ENCODE data around the gene VAV3.
A peak's percentile ranks its signal among the peaks of the same experiment; 100 is the strongest.

VAV3 gene

DNA sequence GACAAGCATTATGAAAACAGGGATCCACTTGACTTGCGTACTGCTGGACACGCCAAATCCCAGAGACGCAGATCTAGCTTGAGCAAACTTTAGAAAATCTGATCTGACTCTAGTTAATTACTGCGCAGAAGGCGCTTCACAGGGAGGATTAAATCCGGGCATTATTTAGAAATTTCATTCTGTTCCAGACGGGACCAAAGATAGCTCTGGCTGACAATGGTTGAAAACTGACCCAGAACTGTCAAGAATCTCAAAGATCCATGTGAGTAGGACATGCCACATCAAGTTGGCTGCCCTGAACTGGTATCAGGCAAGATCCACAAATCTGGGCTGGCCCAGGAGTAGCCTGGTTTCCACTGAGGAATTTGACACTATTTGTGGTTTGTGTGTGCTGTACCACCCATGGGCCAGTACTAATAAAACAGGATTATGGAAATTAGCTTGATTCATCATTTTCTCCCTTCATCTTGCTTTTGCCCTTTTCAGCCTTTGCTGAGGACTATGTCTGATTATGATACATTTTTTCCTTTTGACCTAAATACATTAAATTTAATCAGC is 171.0 kb downstream of the VAV3 start:
- no peak for DNase-seq (ENCODE audit: low spot score)

DNA sequence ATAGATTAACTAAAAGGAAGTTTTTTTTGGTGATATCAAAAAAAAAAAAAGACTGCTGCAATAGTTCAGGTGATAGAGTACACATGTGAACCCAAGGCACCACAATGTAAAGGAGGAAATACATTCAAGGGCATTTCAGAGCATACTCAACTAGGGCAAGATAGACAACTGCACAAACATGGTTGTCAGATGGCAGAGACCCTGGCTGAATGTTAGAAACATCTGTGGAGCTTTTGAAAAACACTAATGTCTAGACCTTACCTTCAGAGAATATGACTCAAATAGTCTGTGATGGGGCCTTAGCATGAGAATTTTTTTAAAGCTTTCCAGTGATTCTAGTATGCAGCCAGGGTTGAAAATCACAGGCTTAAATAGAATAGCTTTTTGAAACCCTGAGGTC is 173.6 kb downstream of the VAV3 start:
- DNase-seq (ENCODE audit: low spot score): no peak

DNA sequence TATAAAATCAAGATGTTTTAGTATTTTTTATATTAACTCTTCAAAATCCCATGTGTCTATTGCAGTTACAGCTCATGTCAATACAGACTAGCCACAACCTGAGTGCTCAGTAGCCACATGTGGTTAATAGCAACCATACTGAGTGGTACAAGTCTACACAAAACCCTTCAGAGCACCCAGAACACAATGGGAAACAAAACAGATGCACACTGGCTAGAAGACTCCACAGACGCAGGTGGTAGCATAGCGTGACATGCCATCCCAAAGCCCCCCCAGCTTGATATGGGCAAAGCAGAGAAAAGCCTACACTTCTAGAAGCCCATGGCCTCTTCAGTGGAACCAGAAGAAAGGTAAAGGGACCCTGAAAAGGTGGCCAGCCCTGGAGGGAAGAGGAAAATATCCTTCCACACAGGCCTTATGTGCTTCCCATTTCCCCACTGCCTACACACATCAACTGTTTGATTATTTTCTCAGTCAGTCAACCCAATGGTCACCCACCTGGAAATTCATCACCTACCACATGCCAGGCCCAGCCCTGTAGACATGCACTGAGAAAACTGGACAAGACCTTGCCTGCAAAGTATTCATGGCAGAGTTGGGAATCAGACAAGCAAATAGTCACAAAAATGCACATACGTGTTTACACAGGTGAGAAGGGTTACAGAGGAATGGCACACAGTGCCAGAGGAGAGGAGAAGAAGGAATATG is 175.0 kb downstream of the VAV3 start:
- no peak for DNase-seq (ENCODE audit: low spot score)

DNA sequence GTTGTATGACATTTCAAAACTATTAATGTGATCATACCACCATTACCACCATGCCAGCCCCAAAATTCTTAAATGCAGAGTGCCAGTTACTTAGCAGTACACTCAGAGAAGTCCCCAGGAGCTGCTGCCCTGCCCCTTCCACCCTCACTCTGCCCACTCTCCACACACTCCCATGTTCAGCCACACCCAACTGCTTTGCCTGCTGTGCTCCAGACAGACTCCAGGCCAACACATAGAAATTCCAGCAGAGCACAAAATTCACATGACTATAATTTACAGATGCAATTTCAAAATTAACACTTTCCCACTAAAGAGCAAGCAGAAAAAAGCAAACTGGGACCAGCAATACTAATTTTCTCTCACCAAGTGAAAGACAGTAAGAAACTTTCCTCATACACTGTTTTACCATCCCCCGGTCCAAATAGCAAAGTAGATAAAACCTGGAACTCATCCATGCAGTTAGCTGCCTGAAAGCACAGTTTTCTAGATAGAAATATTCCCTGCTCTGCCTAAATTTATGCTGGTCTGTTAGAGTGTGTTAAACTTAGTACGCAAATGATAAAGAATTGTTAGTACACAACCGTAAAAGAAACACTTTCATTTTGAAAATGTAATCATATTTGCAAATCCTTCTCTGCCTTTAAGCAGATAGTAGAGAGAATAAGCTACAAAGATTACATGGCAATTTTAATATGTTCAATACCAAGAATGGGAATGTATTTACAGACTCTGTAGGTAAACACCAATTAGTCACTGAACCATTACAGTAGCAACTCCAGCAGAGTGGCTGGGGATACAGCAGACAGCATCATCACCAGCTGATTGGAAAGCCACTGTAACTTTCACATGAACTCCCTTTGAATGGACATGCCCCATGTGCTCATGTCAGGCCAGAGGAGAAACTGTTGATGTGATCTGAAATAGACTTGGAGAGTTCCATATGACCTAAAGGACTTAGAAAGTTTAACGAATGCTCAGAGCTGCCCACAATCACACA is 176.5 kb downstream of the VAV3 start:
- DNase-seq (ENCODE audit: low spot score): no peak

DNA sequence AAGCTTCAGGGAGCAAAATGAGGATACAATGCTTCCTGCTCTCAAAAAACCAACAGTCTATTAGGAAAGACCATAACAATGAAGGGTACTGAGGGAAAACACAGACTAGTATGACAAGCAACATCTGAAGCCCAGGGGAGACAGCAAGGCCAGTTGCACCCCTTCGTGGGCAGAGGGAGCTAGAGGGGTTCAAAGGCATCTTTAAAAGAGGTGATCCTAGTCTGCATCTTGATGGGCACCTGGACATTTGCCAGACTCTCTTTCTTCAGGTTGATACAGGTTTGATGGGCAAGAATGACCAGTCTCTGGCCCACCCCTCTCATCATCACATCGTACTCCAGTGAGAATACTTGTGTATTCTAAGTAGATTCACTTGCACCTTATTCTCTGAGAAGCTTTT is 177.7 kb downstream of the VAV3 start:
- DNase-seq (ENCODE audit: low spot score): no peak

DNA sequence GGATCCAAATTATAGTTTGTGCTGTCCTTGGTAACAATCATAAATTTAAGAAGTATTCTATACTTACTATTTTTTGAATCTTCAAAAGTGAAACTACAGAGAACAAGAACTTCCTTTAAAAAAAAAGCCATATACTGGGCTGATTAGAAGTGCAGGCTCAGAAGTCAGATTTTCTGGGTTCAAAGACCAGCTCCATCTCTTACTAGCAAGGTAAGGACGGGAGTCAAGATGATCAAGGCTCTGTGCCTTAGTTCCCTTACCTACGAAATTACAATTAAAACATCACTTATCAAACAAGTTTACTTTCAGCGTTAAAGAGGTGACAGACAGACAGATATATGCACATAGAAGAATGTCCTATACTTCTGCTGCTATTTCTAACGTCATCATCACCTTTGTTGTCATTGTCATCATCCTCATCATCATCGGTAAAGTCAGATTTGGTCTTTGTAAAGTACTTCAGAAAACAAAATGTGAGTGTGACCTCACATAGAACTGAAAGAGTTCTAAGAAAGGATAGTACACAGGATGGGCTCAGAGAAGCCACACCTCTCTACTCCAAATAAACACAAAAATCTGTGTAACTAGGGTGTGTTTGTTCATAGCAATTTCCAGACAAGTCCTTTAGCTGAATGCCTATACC is 178.7 kb downstream of the VAV3 start:
- no peak for DNase-seq (ENCODE audit: low spot score)

DNA sequence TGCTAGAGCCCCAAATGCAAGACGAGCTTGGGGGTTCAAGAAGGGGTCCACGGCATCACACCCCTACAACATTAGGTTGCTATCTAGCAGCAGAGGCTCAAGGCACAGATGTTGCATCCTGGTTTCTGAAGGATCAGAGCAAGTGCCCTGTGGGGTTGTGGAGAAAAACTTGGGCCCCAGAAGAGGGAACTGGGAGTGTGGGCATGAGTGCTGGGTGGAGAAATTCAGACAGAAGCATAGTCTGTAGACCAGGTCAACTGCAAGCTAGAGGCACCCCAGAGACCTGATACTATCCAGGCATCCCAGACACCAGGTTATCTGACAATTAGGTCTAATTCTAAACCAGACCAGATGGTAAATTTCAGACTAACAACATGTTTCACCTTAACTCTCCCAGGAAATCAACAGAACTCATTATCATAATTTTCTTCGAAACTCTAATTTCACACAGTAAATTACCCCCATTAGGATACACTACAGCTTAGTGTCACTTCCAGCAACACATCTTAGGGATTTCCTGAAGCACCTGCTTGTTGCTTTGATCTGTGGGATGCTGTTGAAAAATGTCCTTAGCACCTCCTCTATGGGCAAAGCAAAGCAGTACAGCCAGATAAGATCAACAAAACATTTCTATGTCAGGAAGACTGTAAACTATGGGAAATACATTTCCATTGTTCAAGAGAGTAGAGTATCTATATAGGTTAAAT is 179.3 kb downstream of the VAV3 start:
- DNase-seq (ENCODE audit: low spot score): no peak

DNA sequence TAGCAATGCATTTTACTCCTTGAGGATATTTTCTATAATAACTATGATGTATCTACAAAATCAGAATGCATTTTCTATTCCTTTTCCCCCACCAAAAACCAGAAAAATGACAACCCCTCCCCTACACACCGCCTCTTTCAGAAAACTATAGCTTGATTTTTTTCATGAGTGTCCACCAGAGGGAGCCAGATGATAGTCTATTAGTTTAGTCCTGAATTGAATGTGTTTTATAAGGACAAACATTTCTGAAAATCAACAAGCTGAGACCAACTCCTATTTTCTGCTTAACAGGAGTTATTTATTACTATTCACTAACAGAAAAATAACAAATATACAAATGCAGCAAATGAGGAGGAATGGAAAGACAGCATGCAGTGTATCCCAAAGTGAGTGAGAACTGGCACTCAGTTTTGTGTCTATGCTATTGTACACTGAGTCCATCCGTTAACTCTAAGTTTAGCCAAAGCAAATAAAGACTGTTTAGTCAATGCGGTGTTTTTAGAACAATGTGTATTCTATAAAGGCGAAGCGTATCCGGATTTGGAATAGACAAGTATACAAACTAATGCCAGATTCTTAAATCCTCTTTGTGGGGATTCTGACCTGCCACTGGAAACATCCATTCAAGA is 182.6 kb downstream of the VAV3 start:
- peak; percentile 80 for DNase-seq (ENCODE audit: low spot score)

DNA sequence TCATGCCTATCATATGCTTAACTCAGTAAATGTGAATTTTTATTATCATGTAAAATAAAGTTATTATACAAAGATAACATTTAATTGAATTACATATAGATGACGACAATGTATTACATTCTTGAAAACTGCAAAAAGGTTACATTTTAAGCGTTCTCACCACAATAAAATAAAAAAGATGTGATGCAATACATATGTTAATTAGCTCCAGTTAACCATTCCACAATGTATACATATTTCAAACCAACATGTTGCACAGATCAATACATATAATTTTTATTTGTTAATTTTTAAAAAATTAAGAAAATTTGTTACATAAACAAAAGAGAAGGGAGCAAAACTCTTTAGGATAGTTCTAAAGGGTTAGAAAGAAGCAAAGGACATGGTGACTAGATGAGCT is 183.7 kb downstream of the VAV3 start:
- DNase-seq (ENCODE audit: low spot score): no peak

DNA sequence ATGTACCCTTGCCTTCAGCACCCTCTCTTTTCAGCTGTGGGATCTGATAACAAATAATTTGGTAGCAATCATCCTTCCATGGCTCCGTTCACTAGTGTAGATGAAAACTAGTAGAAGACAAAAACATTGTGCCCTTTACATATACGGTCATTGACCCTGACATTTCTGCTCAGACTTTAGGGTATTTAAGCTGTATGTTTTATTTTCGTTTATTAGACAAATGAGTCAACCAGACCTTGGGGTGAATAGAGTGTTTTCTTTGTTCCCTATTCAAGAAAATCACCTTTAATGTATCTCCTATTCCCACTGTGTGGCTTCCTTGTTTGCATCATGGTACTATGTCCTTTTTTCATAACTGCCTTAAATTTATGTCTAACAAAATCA is 187.3 kb downstream of the VAV3 start:
- DNase-seq (ENCODE audit: low spot score): no peak

DNA sequence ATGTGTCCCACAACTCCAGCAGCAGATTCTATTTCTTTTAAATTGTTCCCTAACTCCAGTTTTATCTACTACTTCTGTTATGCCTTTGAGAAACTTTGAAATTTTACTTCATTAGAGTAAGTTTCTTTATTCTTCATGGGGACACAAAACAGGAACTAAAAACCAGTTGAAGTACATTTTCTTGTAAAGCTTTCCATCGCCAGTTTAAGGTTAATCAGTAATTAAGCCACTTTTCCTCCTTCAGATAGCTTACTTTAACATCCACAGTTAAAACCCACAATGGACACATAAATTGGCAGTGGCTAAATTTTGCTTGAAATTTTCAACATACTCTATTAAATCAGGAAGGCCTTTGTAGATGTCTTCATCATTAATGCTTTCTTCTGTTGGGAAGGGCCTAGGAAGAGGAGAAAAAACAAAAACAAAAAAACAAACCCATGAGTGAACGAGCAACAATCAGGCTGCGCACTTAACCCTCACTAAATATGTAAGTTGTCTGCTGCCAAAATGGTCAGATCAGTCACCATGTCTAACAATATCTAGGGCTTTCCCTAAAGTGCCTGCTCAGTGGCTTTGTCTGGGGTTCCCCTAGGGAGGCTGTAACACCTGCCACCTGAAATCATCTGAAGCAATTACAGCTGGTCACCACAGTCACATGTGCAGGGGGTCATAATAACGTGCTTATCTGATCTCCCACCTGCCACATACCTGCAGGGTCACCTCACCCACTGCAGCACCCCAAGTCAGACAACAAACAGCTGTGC is 187.9 kb downstream of the VAV3 start:
- DNase-seq (ENCODE audit: low spot score): no peak

DNA sequence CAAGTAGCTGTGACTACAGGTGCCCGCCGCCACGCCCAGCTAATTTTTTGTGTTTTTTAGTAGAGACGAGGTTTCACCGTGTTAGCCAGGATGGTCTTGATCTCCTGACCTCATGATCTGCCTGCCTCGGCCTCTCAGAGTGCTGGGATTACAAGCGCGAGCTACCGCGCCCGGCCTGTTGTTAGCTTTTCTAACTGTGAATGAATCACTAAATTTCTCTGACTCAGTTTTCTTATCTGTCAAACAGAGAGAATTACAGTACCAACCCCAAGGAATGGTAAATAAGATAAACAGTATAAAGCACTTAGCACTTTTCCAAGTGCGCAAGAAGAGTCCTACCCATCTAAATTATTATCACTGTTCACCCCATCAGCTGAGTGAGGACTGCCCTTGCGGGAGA is 193.6 kb downstream of the VAV3 start:
- DNase-seq (ENCODE audit: low spot score): no peak

DNA sequence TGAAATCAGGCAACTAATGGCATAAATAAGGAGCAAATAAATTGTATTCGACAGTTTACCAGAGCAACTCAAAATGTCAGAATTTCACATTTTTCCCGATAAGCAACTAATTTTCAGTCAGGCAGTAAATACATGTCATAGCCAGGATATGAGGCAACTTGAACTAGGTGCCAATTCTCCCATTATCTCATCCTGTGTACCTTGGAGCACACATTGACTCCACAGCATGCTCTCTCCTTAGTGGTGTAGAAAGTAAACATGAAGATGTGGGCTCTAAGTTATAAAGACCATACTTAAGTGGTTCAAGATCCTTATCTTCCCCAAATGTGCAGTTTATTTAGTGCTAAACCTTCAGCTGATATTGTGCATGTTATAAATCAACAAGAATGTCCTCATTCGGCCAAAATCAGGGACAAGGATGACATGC is 197.8 kb downstream of the VAV3 start:
- DNase-seq (ENCODE audit: low spot score): no peak

DNA sequence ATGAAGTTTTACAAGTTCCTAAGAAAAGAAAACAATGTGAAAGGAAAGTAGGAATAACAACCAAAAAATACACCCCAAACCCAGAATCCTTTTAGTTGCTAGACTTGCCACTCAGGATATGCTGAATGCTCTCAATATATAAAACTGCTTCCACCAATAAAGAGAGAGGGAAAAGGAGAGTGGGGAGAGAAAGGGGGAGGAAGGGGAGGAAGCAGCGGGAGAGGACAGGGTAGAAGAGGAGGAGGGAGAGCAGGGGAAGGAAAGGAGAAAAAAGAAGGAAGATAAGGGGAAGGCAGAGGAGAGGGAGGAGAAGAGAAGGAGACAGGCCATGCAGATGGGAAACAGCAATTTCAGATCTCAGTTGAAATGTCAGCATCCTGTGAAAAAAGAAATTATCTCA is 198.4 kb downstream of the VAV3 start:
- DNase-seq (ENCODE audit: low spot score): no peak

DNA sequence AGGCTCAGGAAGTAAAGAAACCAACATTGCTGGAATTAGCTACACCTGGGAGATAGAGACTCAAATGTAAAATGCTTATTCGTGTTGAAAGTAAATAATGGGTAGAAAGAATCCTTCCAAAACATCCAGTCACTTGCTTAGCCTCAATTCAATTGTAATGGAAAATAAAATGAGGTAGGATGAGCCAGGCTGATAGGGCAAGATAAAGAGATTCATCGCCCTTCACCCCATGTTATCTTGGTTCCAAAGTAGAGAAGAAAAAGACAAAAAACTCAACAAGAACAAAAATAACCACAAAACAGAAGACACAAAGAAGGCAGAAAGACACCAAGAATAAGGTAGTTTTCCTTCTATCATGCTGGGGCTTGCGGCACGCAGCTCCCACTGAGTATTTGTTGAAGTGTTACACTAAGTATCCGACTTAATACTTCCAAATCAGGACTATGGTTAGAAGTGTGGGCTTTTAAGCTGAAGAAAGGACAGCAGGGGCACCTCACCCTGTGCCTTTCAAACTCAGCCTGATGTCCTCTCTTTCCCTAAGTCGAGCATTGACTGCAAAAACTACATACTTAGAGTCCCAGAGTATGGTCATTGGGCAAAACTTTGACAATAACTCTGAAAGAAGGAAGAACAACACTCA is 202.1 kb downstream of the VAV3 start:
- no peak for DNase-seq (ENCODE audit: low spot score)

DNA sequence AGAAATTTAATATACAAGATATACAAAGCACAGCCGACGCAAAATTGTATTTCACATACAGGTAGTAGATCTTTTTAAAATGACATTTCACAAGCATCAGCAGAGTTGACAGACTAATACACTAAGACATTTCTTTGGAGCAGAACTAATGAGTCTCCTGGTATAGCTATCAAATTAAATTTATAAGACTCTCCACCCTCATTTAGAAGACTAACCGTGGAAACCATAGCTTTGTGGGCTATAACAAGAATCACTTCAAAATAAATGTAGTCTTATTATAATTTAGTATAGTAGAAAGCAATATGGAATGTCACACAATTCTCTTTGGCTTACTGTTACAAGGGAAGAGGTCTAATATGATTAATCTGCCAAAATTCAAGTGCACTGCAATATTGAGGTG is 204.9 kb downstream of the VAV3 start:
- DNase-seq (ENCODE audit: low spot score): no peak

DNA sequence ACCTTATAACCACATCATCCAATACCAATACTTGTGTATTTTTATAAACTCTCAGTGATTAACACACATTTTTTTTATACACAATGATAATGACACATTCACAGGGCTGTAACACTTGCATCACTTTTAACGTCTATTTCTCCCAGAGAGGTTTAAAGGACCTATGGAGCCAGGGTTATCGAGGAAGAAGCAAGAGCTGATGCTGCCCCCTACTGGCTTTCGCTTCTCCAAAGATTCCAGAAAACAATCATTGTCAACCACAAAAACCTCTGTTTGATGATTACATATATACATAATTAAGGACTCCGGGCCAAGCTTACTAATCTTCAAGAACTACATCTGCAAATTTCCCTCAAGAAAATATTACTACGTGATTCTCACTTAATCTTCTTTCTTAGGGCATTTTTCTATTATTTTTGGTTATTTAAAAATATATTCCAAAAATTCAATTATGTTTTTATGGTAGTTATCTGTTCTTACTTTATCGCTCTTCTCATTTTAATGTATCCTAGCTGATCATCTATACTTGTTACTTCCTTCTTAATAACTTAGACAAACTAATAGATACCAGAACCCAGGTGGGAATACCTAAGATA is 214.5 kb downstream of the VAV3 start:
- peak; percentile 75 for DNase-seq (ENCODE audit: low spot score)

DNA sequence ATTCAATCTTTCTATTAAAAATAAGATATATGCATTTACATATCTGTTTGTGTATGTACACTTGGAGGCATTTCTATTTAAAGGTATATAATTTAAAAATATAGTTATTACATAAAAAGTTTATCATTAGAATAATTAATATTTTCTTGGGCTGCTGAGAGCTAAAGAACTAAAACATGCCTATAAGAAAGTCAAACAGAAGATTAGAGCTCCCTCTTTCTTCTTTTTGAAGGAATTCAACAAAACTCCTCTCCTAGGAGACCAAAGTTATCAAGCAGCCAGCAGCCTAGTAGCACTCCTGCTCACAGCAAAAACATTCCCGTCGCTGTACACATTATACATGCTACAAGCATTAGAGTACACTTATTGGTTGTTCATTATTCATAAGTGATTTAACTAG is 216.4 kb downstream of the VAV3 start:
- peak; percentile 38 for DNase-seq (ENCODE audit: low spot score)

DNA sequence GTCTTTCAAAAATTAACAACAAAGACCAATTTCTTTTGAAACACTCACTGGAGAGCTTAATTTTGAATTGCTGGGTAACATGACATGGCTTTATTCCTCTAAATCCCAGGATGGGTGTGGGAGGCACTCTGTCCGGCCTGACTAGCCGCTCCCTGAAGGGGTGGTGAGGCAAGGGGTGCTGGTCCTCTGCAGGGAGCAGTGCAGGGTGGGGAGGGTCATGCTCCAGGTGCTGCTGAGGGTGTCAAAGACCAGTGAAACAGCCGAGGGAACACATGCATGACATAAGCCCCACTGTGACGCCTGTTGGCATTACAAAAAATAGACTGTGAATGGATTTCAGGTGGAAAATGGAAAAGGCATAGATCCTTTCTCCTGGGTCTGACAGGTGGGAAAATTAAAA is 223.7 kb downstream of the VAV3 start:
- DNase-seq (ENCODE audit: low spot score): no peak

DNA sequence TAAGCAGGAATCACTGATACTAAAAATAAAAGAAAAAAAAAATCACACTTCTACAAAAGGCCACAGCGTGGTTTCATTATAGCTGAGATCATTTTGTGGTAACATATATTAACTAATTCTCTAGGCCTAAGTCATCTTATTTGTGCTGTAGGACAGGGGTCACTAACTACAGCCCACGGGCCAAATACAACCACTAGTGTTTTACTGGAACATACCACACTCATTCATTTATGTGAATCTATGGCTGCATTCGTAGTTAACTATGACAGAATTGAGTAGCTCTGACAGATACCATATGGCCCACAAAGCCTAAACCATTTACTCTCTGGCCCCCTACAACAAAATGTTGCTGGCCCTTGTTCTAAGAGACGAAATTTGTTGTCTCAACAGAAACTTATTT is 224.4 kb downstream of the VAV3 start:
- no peak for DNase-seq (ENCODE audit: low spot score)
